DND-41 (cell line): ENCODE measurements around the gene POU6F1.

Source experiments
- CTCF ChIP-seq: IDR thresholded peaks from 2 replicates; pipeline ENCODE4 v1.5.1; 2012; ENCODE audit warnings: borderline replicate concordance, low read length, moderate library complexity, mild to moderate bottlenecking; ENCODE audit not compliant: poor library complexity, severe bottlenecking; ENCODE audit errors: extremely low read depth
- EZH2 ChIP-seq: IDR thresholded peaks from 3 replicates; pipeline ENCODE4 v1.6.1; 2012; ENCODE audit warnings: borderline replicate concordance, low read depth, mild to moderate bottlenecking, moderate library complexity, low read length, inconsistent platforms; ENCODE audit not compliant: severe bottlenecking

DNA sequence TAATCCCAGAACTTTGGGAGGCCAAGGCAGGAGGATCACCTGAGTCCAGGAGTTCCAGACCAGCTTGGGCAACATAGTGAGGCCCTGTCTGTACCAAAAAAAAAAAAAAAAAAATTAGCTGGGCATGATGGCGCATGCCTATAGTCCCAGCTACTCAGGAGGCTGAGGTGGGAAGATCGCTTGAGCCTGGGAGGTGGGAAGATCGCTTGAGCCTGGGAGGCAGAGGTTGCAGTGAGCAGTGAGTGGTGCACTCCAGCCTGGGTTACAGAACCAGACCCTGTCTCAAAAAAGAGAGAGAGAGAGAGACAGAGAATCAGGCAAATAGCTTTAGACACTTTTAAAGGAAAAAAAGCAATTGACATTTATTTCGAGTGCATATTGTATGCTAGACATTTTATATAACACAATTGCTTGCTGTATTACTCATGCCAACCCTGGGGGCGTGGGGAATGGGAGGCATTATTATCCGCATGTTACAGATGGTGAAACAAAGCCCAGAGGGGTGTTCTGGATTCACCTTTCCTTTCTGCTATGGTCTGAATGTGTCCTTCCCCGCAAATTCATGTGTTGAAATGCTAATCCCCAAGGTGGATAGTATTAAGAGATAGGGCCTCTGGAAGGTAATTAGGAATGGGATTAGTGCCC lies 9.7 kb downstream of the POU6F1 start:
- TF ChIP-seq CTCF: no peak
- no peak for TF ChIP-seq EZH2
